Measurements from ENCODE around the gene KRTAP9-8. TPM values are rescaled to one million over a fixed set of nuclear protein-coding genes. Genes with fewer than 3 reads are reported as not detected.
"Not testable (repeated sequence)": the region's sequence is repeated elsewhere in the genome, so short reads cannot be mapped to it uniquely, and the experiment has no call there.

KRTAP9-8 gene
- total RNA-seq, 2 experiments from 2014 or later = not detected

DNA sequence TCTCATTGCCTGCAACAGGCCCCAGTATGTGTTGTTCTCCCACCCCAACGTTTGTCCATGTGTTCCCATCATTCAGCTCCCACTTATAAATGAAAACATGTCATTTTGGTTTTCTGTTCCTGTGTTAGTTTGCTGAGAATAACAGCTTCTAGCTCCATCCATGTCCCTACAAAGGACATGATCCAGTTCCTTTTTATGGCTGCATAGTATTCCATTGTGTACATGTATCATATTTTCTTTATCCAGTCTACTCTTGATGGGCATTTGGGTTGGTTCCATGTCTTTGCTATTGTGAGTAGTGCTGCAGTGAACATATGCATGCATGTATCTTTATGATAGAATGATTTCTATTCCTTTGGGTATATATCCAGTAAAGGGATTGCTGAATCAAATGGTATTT is 22.1 kb upstream of the KRTAP9-8 start:
- intact Hi-C loops (cut with DNase I, micrococcal nuclease) = no loop called here
- H3K4me1 ChIP-seq (ENCODE audit: insufficient read depth, low read length) = no peaks in the 10 kb centered on the region
- H3K27ac ChIP-seq (ENCODE audit: low read depth in 1 of 2, low read length in 2 of 2) = no peak overlapping the region
- CTCF ChIA-PET = no interaction called here
- H3K36me3 Mint-ChIP-seq (ENCODE audit: low read depth) = no peaks in the 10 kb centered on the region
- H3K9me3 ChIP-seq (ENCODE audit: control insufficient read depth in 1 of 2, insufficient read depth in 1 of 2, low read length in 2 of 2) = peaks cover 0 to 12% of the 10 kb centered on the region in 2 experiments
- TF ChIP-seq, protein P1, sequence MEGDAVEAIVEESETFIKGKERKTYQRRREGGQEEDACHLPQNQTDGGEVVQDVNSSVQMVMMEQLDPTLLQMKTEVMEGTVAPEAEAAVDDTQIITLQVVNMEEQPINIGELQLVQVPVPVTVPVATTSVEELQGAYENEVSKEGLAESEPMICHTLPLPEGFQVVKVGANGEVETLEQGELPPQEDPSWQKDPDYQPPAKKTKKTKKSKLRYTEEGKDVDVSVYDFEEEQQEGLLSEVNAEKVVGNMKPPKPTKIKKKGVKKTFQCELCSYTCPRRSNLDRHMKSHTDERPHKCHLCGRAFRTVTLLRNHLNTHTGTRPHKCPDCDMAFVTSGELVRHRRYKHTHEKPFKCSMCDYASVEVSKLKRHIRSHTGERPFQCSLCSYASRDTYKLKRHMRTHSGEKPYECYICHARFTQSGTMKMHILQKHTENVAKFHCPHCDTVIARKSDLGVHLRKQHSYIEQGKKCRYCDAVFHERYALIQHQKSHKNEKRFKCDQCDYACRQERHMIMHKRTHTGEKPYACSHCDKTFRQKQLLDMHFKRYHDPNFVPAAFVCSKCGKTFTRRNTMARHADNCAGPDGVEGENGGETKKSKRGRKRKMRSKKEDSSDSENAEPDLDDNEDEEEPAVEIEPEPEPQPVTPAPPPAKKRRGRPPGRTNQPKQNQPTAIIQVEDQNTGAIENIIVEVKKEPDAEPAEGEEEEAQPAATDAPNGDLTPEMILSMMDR (IDR thresholded peaks at IDR 0.05) = no peak
- POLR2A ChIA-PET = no interaction called here
- no peak overlapping the region for H3K4me3 Mint-ChIP-seq
- no peaks in the 10 kb centered on the region for H3K36me3 ChIP-seq (ENCODE audit: insufficient read depth, low read length)
- ATAC-seq (ENCODE audit: poor library complexity) (no peak), DNase-seq (no peak)
- H3K27me3 ChIP-seq (ENCODE audit: control insufficient read depth in 1 of 2, insufficient read depth in 2 of 2, low read length in 2 of 2) = no peaks in the 10 kb centered on the region
- H3K4me1 Mint-ChIP-seq (ENCODE audit: low read depth) = peaks cover 13% of the 10 kb centered on the region
- peaks cover 17% of the 10 kb centered on the region for H3K27me3 Mint-ChIP-seq
- H3K9me3 Mint-ChIP-seq = no peaks in the 10 kb centered on the region
- no peak overlapping the region for H3K4me3 ChIP-seq (ENCODE audit: low read length)
- H3K27ac Mint-ChIP-seq = no peak overlapping the region

DNA sequence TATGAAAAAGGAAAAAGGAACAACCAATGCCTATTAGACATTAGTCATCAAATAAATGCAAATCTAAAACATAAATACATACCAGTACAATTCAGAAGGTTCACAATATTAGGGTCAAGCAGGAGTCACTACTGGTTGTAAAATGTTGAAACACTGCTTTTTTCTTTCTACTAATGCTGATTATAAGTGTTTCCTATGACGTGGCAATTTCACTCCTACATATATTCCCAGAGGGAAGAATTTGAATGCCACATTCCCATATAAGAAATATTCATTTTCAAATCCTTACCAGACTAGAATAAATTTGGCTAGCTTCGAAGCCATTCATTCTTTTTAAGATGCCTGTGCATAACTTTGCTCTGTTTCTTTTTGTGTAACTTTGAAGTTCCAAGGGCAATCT is 14.0 kb upstream of the KRTAP9-8 start:
- H3K27me3 Mint-ChIP-seq = peaks cover 10% of the 10 kb centered on the region
- Histone ChIP-seq H3K36me3 (ENCODE audit: insufficient read depth, low read length) (no peaks in the 10 kb centered on the region), H3K4me3 (ENCODE audit: low read length) (no peak overlapping the region), H3K27me3 (ENCODE audit: control insufficient read depth in 1 of 2, insufficient read depth in 2 of 2, low read length in 2 of 2) (no peaks in the 10 kb centered on the region), H3K27ac (ENCODE audit: low read depth in 1 of 2, low read length in 2 of 2) (no peak overlapping the region), H3K4me1 (ENCODE audit: insufficient read depth, low read length) (no peaks in the 10 kb centered on the region), H3K9me3 (ENCODE audit: control insufficient read depth in 1 of 2, insufficient read depth in 1 of 2, low read length in 2 of 2) (peaks cover 0 to 5% of the 10 kb centered on the region in 2 experiments)
- H3K4me1 Mint-ChIP-seq (ENCODE audit: low read depth) = no peaks in the 10 kb centered on the region
- no peak overlapping the region for H3K27ac Mint-ChIP-seq
- ATAC-seq (ENCODE audit: poor library complexity) = no peak
- no peak overlapping the region for H3K4me3 Mint-ChIP-seq
- DNase-seq = no peak
- ChIA-PET CTCF (no interaction called here), POLR2A (no interaction called here)
- no peaks in the 10 kb centered on the region for H3K36me3 Mint-ChIP-seq (ENCODE audit: low read depth)
- TF ChIP-seq, protein P1 (IDR thresholded peaks at IDR 0.05) = no peak
- H3K9me3 Mint-ChIP-seq = no peaks in the 10 kb centered on the region
- intact Hi-C loops (cut with DNase I, micrococcal nuclease) = no loop called here

DNA sequence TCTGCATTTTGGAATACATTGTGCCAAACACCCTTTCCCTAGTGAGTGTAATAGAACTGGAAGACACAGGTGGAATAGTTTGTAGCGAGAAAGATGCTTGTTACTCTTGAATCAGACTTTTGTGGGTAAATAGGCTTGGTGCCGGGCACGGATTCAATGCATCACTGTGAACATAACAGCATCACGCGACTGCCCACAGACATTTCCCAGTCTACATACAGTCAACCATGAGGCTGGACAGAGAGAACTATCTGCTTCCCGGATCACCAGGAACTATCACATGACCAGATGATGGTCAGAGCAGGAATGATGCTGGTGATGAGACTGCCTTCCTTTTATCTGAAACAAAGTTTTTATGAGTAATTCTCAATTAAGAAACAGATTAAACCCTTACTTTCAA is 11.7 kb upstream of the KRTAP9-8 start:
- ChIA-PET POLR2A (no interaction called here), CTCF (no interaction called here)
- ATAC-seq (ENCODE audit: poor library complexity) (no peak), DNase-seq (no peak)
- no peak overlapping the region for H3K4me3 ChIP-seq (ENCODE audit: low read length)
- H3K4me3 Mint-ChIP-seq = no peak overlapping the region
- no peaks in the 10 kb centered on the region for H3K4me1 ChIP-seq (ENCODE audit: insufficient read depth, low read length)
- no peaks in the 10 kb centered on the region for H3K9me3 ChIP-seq (ENCODE audit: control insufficient read depth in 1 of 2, insufficient read depth in 1 of 2, low read length in 2 of 2)
- TF ChIP-seq, protein P1 (IDR thresholded peaks at IDR 0.05) = no peak
- intact Hi-C loops (cut with DNase I, micrococcal nuclease) = no loop called here
- H3K27ac ChIP-seq (ENCODE audit: low read depth in 1 of 2, low read length in 2 of 2) = no peak overlapping the region
- no peak overlapping the region for H3K27ac Mint-ChIP-seq
- H3K27me3 ChIP-seq (ENCODE audit: control insufficient read depth in 1 of 2, insufficient read depth in 2 of 2, low read length in 2 of 2) = no peaks in the 10 kb centered on the region
- peaks cover 13% of the 10 kb centered on the region for H3K27me3 Mint-ChIP-seq
- no peaks in the 10 kb centered on the region for H3K4me1 Mint-ChIP-seq (ENCODE audit: low read depth)
- H3K9me3 Mint-ChIP-seq = no peaks in the 10 kb centered on the region
- H3K36me3 Mint-ChIP-seq (ENCODE audit: low read depth) = no peaks in the 10 kb centered on the region
- no peaks in the 10 kb centered on the region for H3K36me3 ChIP-seq (ENCODE audit: insufficient read depth, low read length)

DNA sequence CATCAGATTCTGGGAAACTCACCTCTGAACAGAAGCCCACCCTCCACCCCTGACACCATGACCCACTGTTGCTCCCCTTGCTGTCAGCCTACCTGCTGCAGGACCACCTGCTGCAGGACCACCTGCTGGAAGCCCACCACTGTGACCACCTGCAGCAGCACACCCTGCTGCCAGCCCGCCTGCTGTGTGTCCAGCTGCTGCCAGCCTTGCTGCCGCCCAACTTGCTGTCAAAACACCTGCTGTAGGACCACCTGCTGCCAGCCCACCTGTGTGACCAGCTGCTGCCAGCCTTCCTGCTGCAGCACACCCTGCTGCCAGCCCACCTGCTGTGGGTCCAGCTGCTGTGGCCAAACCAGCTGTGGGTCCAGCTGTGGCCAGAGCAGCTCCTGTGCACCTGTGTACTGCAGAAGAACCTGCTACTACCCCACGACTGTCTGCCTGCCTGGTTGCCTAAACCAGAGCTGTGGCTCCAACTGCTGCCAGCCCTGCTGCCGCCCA is 11.2 kb upstream of the KRTAP9-8 start, which contains the start of gene KRTAP9-2:
KRTAP9-2 (plus strand) TSS at position 51 of the 498 bp plus-strand sequence; CDS start at position 58, 7 bp downstream.
- H3K4me3 ChIP-seq (ENCODE audit: low read length); H3K27ac ChIP-seq (ENCODE audit: low read depth in 1 of 2, low read length in 2 of 2); CTCF ChIA-PET; H3K36me3 ChIP-seq (ENCODE audit: insufficient read depth, low read length); H3K27ac Mint-ChIP-seq; H3K4me1 ChIP-seq (ENCODE audit: insufficient read depth, low read length); H3K9me3 ChIP-seq (ENCODE audit: control insufficient read depth in 1 of 2, insufficient read depth in 1 of 2, low read length in 2 of 2); POLR2A ChIA-PET; DNase-seq; H3K27me3 ChIP-seq (ENCODE audit: control insufficient read depth in 1 of 2, insufficient read depth in 2 of 2, low read length in 2 of 2); H3K9me3 Mint-ChIP-seq; ATAC-seq (ENCODE audit: poor library complexity); H3K4me3 Mint-ChIP-seq; intact Hi-C loops (cut with DNase I, micrococcal nuclease); H3K36me3 Mint-ChIP-seq (ENCODE audit: low read depth); H3K4me1 Mint-ChIP-seq (ENCODE audit: low read depth): not testable (repeated sequence)
- peaks cover 13% of the 10 kb centered on the region for H3K27me3 Mint-ChIP-seq

Measured in CD4-positive, alpha-beta T cell (primary cell).